Measurements from ENCODE around the gene ATF7IP2. TPM values are rescaled to one million over a fixed set of nuclear protein-coding genes. Genes with fewer than 3 reads are reported as not detected.

Gene ATF7IP2
- total RNA-seq, 1 experiment from 2014 or later = not detected

DNA sequence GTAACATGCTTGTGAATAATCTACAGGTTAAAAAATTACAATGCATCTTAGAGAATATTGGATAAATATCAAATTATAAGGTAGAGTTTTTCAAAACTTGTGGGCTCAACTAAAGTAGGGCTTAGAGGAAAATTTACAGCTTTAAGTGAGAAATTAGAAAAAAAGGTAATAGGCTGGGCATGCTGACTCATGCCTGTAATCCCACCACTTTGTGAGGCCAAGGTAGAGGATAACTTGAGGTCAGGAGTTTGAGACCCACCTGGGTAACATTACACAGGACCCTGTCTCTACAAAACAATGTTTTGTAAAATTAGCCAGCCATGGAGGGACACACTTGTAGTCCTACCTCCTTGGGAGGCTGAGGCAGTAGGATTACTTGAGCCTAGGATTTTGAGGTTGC is 4.5 kb downstream of the ATF7IP2 start:
- no peak for TF ChIP-seq EZH2 (IDR thresholded peaks at IDR 0.05; ENCODE audit: low read depth)
- TF ChIP-seq, protein P1, sequence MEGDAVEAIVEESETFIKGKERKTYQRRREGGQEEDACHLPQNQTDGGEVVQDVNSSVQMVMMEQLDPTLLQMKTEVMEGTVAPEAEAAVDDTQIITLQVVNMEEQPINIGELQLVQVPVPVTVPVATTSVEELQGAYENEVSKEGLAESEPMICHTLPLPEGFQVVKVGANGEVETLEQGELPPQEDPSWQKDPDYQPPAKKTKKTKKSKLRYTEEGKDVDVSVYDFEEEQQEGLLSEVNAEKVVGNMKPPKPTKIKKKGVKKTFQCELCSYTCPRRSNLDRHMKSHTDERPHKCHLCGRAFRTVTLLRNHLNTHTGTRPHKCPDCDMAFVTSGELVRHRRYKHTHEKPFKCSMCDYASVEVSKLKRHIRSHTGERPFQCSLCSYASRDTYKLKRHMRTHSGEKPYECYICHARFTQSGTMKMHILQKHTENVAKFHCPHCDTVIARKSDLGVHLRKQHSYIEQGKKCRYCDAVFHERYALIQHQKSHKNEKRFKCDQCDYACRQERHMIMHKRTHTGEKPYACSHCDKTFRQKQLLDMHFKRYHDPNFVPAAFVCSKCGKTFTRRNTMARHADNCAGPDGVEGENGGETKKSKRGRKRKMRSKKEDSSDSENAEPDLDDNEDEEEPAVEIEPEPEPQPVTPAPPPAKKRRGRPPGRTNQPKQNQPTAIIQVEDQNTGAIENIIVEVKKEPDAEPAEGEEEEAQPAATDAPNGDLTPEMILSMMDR (conservative IDR thresholded peaks at IDR 0.05) = no peak
- ChIA-PET POLR2A (ENCODE audit: unreplicated experiment) (no interaction called here), CTCF (no interaction called here)
- no peaks in the 10 kb centered on the region for H3K9me3 ChIP-seq (ENCODE audit: insufficient read depth, low read depth)
- no peaks in the 10 kb centered on the region for H3K36me3 ChIP-seq (ENCODE audit: low read depth)
- H3K4me1 ChIP-seq (replicated peaks; ENCODE audit: insufficient read depth) = no peaks in the 10 kb centered on the region
- no peak overlapping the region for H3K4me2 ChIP-seq
- no TSS peak for BruUV-seq (replicated peaks)
- peaks cover 15% of the 10 kb centered on the region; the same call in 1 of the 2 replicates for H3K27me3 ChIP-seq (ENCODE audit: insufficient read depth, low read depth)
- H3K9me2 ChIP-seq (ENCODE audit: insufficient read depth) = no peaks in the 10 kb centered on the region
- H3K4me3 ChIP-seq = no peak overlapping the region
- no peaks in the 10 kb centered on the region for H3F3A ChIP-seq (ENCODE audit: insufficient read depth, low read depth)
- no peaks in the 10 kb centered on the region for H4K20me1 ChIP-seq (ENCODE audit: insufficient read depth)
- H3K27ac ChIP-seq = no peak overlapping the region
- intact Hi-C loops (cut with micrococcal nuclease; ENCODE audit: unreplicated experiment) = loop anchor here (5.0 kb wide), 1 partner anchor 933 kb away; no protein-coding TSS in a partner anchor
- H3K79me2 ChIP-seq (ENCODE audit: low read depth) = no peaks in the 10 kb centered on the region
- H2AFZ ChIP-seq = no peak overlapping the region
- no peak for DNase-seq

DNA sequence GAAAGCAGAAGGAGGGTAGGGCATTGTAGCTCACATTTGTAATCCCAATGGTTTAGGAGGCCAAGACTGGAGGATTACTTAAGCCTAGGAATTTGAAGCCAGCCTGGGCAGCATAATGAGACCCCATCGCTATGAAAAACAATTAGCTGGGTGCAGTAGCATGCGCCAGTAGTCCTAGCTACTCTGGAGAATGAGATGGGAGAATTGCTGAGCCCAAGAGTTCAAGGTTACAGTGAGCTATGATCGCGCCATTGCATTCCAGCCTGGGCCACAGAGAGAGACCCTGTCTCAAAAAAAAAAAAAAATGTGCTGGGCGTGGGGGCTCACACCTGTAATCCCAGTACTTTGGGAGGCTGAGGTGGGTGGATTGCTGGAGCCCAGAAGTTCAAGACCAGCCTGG is 5.0 kb downstream of the ATF7IP2 start:
- BruUV-seq (replicated peaks) = no TSS peak
- H3F3A ChIP-seq (ENCODE audit: insufficient read depth, low read depth) = no peaks in the 10 kb centered on the region
- no peak overlapping the region for H2AFZ ChIP-seq
- no peaks in the 10 kb centered on the region for H3K9me2 ChIP-seq (ENCODE audit: insufficient read depth)
- H4K20me1 ChIP-seq (ENCODE audit: insufficient read depth) = no peaks in the 10 kb centered on the region
- H3K4me2 ChIP-seq = no peak overlapping the region
- no peak for TF ChIP-seq EZH2 (IDR thresholded peaks at IDR 0.05; ENCODE audit: low read depth)
- TF ChIP-seq, protein P1 (conservative IDR thresholded peaks at IDR 0.05) = no peak
- no peak for DNase-seq
- ChIA-PET POLR2A (ENCODE audit: unreplicated experiment) (no interaction called here), CTCF (no interaction called here)
- H3K4me1 ChIP-seq (replicated peaks; ENCODE audit: insufficient read depth) = no peaks in the 10 kb centered on the region
- H3K27ac ChIP-seq = no peak overlapping the region
- H3K36me3 ChIP-seq (ENCODE audit: low read depth) = no peaks in the 10 kb centered on the region
- H3K9me3 ChIP-seq (ENCODE audit: insufficient read depth, low read depth) = no peaks in the 10 kb centered on the region
- H3K27me3 ChIP-seq (ENCODE audit: insufficient read depth, low read depth) = peaks cover 15% of the 10 kb centered on the region; the same call in 1 of the 2 replicates
- no peaks in the 10 kb centered on the region for H3K79me2 ChIP-seq (ENCODE audit: low read depth)
- no peak overlapping the region for H3K4me3 ChIP-seq
- intact Hi-C loops (cut with micrococcal nuclease; ENCODE audit: unreplicated experiment) = loop anchor here (5.0 kb wide), 1 partner anchor 934 kb away; no protein-coding TSS in a partner anchor

DNA sequence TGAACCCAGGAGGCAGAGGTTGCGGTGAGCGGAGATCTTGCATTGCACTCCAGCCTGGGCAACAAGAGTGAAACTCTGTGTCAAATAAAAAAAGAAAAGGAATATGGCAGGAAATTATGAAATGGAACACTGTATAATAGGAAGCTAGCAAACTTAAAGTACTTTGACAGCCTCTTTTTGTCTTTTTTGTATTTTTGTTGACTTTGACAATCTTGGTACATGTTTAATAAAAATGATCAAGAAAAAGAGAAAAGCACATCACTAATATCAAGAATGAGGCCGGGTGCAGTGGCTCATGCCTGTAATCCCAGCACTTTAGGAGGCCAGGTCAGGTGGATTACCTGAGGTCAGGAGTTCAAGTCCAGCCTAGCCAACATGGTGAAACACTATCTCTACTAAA is 5.5 kb downstream of the ATF7IP2 start:
- Histone ChIP-seq H3K4me3 (no peak overlapping the region), H3K79me2 (ENCODE audit: low read depth) (no peaks in the 10 kb centered on the region), H3K9me3 (ENCODE audit: insufficient read depth, low read depth) (no peaks in the 10 kb centered on the region), H3K27ac (no peak overlapping the region), H3K36me3 (ENCODE audit: low read depth) (no peaks in the 10 kb centered on the region), H3K27me3 (ENCODE audit: insufficient read depth, low read depth) (peaks cover 15% of the 10 kb centered on the region; the same call in 1 of the 2 replicates), H3K4me1 (replicated peaks; ENCODE audit: insufficient read depth) (no peaks in the 10 kb centered on the region), H3F3A (ENCODE audit: insufficient read depth, low read depth) (no peaks in the 10 kb centered on the region), H3K9me2 (ENCODE audit: insufficient read depth) (no peaks in the 10 kb centered on the region), H3K4me2 (no peak overlapping the region), H4K20me1 (ENCODE audit: insufficient read depth) (no peaks in the 10 kb centered on the region), H2AFZ (no peak overlapping the region)
- intact Hi-C loops (cut with micrococcal nuclease; ENCODE audit: unreplicated experiment) = loop anchor here (5.0 kb wide), 1 partner anchor 934 kb away; no protein-coding TSS in a partner anchor
- no peak for DNase-seq
- no TSS peak for BruUV-seq (replicated peaks)
- TF ChIP-seq, protein P1 (conservative IDR thresholded peaks at IDR 0.05) = no peak
- TF ChIP-seq EZH2 (IDR thresholded peaks at IDR 0.05; ENCODE audit: low read depth) = no peak
- POLR2A ChIA-PET (ENCODE audit: unreplicated experiment) = no interaction called here
- CTCF ChIA-PET = no interaction called here

Measured in PC-9 (cell line).